Loucy (cell line): ENCODE data around the gene PLEKHA7.

Experiments used
- EZH2phosphoT487 ChIP-seq: fragments of 200-600 bp; IDR thresholded peaks from 2 replicates; pipeline ENCODE4 v1.6.1; 2018; ENCODE audit warnings: antibody characterized with exemption, mild to moderate bottlenecking, moderate library complexity, borderline replicate concordance
- TF ChIP-seq, protein P1 (sequence below): fragments of 200-600 bp; sonication (generic); conservative IDR thresholded peaks from 2 replicates; pipeline ENCODE4 v1.5.1; 2014; ENCODE audit warnings: mild to moderate bottlenecking, antibody characterized with exemption, low read length

GRCh38 chr11:16814410-16815046, 199.7 kb downstream of the PLEKHA7 start:
- TF ChIP-seq, protein P1, sequence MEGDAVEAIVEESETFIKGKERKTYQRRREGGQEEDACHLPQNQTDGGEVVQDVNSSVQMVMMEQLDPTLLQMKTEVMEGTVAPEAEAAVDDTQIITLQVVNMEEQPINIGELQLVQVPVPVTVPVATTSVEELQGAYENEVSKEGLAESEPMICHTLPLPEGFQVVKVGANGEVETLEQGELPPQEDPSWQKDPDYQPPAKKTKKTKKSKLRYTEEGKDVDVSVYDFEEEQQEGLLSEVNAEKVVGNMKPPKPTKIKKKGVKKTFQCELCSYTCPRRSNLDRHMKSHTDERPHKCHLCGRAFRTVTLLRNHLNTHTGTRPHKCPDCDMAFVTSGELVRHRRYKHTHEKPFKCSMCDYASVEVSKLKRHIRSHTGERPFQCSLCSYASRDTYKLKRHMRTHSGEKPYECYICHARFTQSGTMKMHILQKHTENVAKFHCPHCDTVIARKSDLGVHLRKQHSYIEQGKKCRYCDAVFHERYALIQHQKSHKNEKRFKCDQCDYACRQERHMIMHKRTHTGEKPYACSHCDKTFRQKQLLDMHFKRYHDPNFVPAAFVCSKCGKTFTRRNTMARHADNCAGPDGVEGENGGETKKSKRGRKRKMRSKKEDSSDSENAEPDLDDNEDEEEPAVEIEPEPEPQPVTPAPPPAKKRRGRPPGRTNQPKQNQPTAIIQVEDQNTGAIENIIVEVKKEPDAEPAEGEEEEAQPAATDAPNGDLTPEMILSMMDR: no peak
- TF ChIP-seq EZH2phosphoT487: no peak
